H1 (cell line): ENCODE results near the gene HOXD12. TPM values are rescaled to one million over a fixed set of nuclear protein-coding genes. Genes with fewer than 3 reads are reported as not detected.

Experiments
- CBX8 ChIP-seq: fragments of 300-800, 300-1000 bp; sonication (generic); IDR thresholded peaks from 2 replicates; pipeline ENCODE4 v1.7.1; 2016; ENCODE audit warnings: low read depth, low read length, borderline replicate concordance
- CTBP2 ChIP-seq: IDR thresholded peaks from 2 replicates; pipeline ENCODE4 v1.7.0; 2011; ENCODE audit warnings: borderline replicate concordance, mild to moderate bottlenecking, moderate library complexity, mixed read lengths, low read length; ENCODE audit not compliant: insufficient read depth, insufficient read length
- JUN ChIP-seq: IDR thresholded peaks from 2 replicates; pipeline ENCODE4 v1.6.1; 2011; ENCODE audit warnings: low read depth, mild to moderate bottlenecking, improper control_type of control experiment, low read length
- RNF2 ChIP-seq: fragments of 200-900, 300-1000 bp; sonication (generic); IDR thresholded peaks from 2 replicates; pipeline ENCODE4 v1.7.1; 2016; ENCODE audit warnings: borderline replicate concordance, low read depth, mild to moderate bottlenecking, antibody characterized with exemption, low read length; ENCODE audit not compliant: poor library complexity, severe bottlenecking; ENCODE audit errors: missing control alignments
- polyA plus RNA-seq, 7 experiments: library from polyadenylated mRNA; depleted of rRNA in 3 of 7; stranded (reverse) in 5 of 7; unstranded in 2 of 7; fragments of >200 nt in 5 of 7; fragments of 200-250 nt in 2 of 7; gene quantifications; 1 replicate in 5 of 7; 2 replicates in 1 of 7; 4 replicates in 1 of 7; pipeline versions ENCODE4 v1.2.1 to v1.2.3, GENCODE V29; 2011 to 2013; ENCODE audit warnings: missing spikeins in 2 of 7, mixed read lengths in 2 of 7
- total RNA-seq: library from RNA; stranded (reverse); fragmentation: NEBNext Ultra II Directional; extraction: Animal tissue kit (Norgen Biotek cat#: 25700); gene quantifications from 2 replicates; pipeline ENCODE4 v1.2.1, GENCODE V29; 2021
- TF ChIP-seq, protein P1 (sequence below): fragments of 300-600 bp; sonication (generic); IDR thresholded peaks from 2 replicates; pipeline ENCODE4 v1.7.1; 2012; ENCODE audit warnings: low read length, moderate library complexity, mild to moderate bottlenecking, inconsistent platforms; ENCODE audit not compliant: insufficient replicate concordance

HOXD12 gene
- total and polyA plus RNA-seq, 2 of the 8 experiments (the other 6 are each of a cell fraction or from before 2014, with no cell fraction given) = not detected

DNA sequence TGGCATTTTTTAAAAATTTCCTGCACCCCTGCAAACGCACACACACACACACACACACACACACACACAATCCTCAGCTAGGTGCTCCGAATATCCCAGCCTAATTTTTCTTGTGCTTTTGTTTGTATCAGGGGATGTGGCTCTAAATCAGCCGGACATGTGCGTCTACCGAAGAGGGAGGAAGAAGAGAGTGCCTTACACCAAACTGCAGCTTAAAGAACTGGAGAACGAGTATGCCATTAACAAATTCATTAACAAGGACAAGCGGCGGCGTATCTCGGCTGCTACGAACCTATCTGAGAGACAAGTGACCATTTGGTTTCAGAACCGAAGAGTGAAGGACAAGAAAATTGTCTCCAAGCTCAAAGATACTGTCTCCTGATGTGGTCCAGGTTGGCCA lies 5.2 kb upstream of the HOXD12 start (continued):
- TF ChIP-seq, protein P1, sequence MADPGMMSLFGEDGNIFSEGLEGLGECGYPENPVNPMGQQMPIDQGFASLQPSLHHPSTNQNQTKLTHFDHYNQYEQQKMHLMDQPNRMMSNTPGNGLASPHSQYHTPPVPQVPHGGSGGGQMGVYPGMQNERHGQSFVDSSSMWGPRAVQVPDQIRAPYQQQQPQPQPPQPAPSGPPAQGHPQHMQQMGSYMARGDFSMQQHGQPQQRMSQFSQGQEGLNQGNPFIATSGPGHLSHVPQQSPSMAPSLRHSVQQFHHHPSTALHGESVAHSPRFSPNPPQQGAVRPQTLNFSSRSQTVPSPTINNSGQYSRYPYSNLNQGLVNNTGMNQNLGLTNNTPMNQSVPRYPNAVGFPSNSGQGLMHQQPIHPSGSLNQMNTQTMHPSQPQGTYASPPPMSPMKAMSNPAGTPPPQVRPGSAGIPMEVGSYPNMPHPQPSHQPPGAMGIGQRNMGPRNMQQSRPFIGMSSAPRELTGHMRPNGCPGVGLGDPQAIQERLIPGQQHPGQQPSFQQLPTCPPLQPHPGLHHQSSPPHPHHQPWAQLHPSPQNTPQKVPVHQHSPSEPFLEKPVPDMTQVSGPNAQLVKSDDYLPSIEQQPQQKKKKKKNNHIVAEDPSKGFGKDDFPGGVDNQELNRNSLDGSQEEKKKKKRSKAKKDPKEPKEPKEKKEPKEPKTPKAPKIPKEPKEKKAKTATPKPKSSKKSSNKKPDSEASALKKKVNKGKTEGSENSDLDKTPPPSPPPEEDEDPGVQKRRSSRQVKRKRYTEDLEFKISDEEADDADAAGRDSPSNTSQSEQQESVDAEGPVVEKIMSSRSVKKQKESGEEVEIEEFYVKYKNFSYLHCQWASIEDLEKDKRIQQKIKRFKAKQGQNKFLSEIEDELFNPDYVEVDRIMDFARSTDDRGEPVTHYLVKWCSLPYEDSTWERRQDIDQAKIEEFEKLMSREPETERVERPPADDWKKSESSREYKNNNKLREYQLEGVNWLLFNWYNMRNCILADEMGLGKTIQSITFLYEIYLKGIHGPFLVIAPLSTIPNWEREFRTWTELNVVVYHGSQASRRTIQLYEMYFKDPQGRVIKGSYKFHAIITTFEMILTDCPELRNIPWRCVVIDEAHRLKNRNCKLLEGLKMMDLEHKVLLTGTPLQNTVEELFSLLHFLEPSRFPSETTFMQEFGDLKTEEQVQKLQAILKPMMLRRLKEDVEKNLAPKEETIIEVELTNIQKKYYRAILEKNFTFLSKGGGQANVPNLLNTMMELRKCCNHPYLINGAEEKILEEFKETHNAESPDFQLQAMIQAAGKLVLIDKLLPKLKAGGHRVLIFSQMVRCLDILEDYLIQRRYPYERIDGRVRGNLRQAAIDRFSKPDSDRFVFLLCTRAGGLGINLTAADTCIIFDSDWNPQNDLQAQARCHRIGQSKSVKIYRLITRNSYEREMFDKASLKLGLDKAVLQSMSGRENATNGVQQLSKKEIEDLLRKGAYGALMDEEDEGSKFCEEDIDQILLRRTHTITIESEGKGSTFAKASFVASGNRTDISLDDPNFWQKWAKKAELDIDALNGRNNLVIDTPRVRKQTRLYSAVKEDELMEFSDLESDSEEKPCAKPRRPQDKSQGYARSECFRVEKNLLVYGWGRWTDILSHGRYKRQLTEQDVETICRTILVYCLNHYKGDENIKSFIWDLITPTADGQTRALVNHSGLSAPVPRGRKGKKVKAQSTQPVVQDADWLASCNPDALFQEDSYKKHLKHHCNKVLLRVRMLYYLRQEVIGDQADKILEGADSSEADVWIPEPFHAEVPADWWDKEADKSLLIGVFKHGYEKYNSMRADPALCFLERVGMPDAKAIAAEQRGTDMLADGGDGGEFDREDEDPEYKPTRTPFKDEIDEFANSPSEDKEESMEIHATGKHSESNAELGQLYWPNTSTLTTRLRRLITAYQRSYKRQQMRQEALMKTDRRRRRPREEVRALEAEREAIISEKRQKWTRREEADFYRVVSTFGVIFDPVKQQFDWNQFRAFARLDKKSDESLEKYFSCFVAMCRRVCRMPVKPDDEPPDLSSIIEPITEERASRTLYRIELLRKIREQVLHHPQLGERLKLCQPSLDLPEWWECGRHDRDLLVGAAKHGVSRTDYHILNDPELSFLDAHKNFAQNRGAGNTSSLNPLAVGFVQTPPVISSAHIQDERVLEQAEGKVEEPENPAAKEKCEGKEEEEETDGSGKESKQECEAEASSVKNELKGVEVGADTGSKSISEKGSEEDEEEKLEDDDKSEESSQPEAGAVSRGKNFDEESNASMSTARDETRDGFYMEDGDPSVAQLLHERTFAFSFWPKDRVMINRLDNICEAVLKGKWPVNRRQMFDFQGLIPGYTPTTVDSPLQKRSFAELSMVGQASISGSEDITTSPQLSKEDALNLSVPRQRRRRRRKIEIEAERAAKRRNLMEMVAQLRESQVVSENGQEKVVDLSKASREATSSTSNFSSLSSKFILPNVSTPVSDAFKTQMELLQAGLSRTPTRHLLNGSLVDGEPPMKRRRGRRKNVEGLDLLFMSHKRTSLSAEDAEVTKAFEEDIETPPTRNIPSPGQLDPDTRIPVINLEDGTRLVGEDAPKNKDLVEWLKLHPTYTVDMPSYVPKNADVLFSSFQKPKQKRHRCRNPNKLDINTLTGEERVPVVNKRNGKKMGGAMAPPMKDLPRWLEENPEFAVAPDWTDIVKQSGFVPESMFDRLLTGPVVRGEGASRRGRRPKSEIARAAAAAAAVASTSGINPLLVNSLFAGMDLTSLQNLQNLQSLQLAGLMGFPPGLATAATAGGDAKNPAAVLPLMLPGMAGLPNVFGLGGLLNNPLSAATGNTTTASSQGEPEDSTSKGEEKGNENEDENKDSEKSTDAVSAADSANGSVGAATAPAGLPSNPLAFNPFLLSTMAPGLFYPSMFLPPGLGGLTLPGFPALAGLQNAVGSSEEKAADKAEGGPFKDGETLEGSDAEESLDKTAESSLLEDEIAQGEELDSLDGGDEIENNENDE = no peak
- TF ChIP-seq CTBP2 = no peak
- peak; percentile 69; the same call in 1 of the 2 replicates for TF ChIP-seq CBX8
- peak; percentile 93 for TF ChIP-seq RNF2
- TF ChIP-seq JUN = no peak
